ENCODE measurements around the gene DUSP16.
"Not testable (repeated sequence)": the region's sequence is repeated elsewhere in the genome, so short reads cannot be mapped to it uniquely, and the experiment has no call there.

The DUSP16 gene

DNA sequence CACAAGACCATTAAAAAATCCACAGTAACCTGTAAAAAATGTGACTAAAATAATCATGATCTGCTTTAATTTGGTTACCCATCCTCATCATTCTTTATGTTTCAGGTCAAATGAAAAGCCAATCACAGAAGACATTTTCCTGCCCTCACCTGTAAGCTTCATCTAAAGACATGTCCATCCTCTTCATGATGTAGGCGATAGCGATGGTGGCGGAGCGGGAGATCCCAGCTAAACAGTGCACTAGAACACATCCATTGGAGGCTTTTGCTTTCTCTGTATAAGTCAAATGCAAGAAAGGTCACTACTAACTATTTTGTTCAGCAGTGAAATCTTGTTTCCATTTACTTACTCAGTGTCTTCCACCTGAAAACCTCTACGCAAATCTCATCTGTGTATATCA, 82.6 kb downstream of the DUSP16 start:
- CTCF ChIA-PET: interaction anchor here (1.2 to 2.0 kb wide), 2 partner anchors 11 to 16 kb away, joined by 3 to 6 read pairs; no protein-coding TSS in a partner anchor
- POLR2A ChIA-PET: no interaction called here
- TF ChIP-seq, protein P1, sequence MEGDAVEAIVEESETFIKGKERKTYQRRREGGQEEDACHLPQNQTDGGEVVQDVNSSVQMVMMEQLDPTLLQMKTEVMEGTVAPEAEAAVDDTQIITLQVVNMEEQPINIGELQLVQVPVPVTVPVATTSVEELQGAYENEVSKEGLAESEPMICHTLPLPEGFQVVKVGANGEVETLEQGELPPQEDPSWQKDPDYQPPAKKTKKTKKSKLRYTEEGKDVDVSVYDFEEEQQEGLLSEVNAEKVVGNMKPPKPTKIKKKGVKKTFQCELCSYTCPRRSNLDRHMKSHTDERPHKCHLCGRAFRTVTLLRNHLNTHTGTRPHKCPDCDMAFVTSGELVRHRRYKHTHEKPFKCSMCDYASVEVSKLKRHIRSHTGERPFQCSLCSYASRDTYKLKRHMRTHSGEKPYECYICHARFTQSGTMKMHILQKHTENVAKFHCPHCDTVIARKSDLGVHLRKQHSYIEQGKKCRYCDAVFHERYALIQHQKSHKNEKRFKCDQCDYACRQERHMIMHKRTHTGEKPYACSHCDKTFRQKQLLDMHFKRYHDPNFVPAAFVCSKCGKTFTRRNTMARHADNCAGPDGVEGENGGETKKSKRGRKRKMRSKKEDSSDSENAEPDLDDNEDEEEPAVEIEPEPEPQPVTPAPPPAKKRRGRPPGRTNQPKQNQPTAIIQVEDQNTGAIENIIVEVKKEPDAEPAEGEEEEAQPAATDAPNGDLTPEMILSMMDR (IDR thresholded peaks at IDR 0.05; ENCODE audit: control extremely low read depth, extremely low read depth, low read depth, missing control alignments): no peak
- no peak for DNase-seq (ENCODE audit: extremely low spot score)

DNA sequence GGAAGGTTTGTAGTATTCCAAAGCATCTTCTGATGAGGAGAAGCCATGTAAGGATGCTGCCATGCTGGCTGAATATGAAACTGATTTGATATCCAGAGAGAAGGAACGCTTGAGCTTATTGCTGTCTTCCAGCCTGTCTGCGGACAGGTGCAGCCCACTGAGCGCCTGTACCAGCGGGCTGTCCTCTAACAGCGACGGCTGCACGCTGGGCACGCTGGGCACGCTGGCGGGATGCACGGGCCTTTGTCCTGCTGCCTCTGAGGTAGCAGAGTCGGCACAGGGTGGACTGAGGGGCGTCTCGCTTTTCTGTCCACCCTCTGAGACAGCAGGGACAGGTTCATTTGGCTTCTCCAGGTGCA, 85.2 kb downstream of the DUSP16 start:
- TF ChIP-seq, protein P1 (IDR thresholded peaks at IDR 0.05; ENCODE audit: control extremely low read depth, extremely low read depth, low read depth, missing control alignments): no peak
- DNase-seq (ENCODE audit: extremely low spot score): no peak
- ChIA-PET CTCF (interaction anchor here (1.1 to 4.3 kb wide), 3 partner anchors 8 to 44 kb away, joined by 4 to 34 read pairs (median 5); no protein-coding TSS in a partner anchor), POLR2A (interaction anchor here (1.4 kb wide), 1 partner anchor 16 kb away, joined by 3 read pairs; no protein-coding TSS in a partner anchor)

DNA sequence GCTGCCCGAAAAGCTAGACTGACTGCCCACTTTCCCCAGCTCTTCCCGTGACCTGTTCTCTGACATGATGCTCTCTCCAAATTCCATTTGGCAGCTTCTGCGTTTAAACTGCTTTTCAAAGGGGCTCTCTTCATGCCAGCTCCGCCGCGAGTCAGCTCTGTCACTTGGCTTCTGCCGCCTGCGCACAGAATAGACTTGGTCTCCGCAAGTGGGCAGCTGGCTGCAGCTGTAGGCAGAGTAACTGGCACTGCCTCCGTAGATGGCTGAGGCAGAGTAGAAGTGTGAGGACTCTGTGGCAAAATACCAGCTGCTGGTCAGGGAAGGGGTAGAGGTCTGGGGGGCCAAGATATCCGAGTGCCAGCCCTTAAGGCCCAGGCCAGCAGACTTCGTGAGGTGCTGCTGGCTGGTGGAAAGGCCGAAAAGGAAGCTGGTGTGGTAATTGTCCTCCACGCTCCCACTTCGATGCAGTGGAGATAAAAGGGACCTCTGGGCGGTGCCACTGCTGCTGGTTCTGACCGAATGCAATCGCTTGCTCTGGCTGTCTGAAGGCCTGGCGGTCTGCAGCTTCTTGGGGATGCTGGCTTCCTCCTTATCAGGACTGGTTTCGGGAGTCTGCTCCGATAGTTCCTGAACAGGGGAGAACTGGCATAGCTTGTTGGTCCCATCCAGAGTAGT, 85.7 kb downstream of the DUSP16 start:
- DNase-seq (ENCODE audit: extremely low spot score): no peak
- ChIA-PET CTCF (interaction anchor here (0.9 to 4.3 kb wide), 6 partner anchors 8 to 100 kb away, joined by 3 to 34 read pairs (median 4); no protein-coding TSS in a partner anchor), POLR2A (interaction anchor here (1.4 to 1.5 kb wide), 2 partner anchors 10 to 15 kb away, joined by 3 to 5 read pairs; no protein-coding TSS in a partner anchor)
- TF ChIP-seq, protein P1 (IDR thresholded peaks at IDR 0.05; ENCODE audit: control extremely low read depth, extremely low read depth, low read depth, missing control alignments): no peak

DNA sequence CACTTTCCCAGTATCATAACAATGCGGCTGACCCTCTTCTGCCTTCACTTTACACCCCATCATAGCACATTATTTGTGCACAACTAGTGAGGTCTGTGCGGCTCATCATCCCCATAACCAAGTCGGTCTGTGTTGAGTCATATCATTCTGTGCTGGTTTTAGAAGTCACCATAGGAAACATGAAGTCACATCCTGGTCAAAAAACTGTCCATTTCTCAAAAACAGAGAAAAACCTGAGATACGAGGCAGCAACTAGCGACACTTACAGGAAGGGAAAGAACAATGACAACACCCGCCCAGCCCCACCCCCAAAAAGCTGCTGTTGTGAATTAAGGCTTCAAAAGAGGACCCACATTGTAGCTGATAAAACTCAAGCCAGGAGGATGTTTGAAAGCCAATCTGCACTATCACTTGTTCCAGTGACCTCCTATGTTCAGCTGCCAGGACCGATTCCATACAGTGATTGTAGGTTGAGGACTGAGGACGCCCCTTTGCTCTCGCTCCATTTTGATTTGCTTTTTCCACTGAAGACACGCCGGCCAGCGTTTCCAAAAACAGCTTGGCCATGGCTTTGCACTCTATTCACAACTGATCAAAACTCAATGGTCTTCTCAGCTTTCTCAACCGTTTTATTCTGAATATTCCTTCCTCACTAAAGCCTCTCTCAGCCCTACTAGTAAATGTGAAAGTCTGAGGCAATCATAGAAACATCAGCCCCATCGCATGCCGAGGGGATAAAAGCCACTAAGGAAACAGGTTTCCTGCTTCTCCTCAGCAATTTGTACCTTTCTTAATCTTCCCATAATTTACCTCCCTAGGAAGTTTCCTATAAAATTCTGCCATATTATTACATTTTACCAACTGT, 87.5 kb downstream of the DUSP16 start:
- peak; percentile 83 for DNase-seq (ENCODE audit: extremely low spot score)
- CTCF ChIA-PET: interaction anchor here (0.6 to 4.3 kb wide), 9 partner anchors 10 to 189 kb away, joined by 3 to 34 read pairs (median 6); no protein-coding TSS in a partner anchor
- POLR2A ChIA-PET: interaction anchor here (0.6 to 2.0 kb wide), 4 partner anchors 9 to 725 kb away, joined by 5 to 10 read pairs (median 6); no protein-coding TSS in a partner anchor
- TF ChIP-seq, protein P1 (IDR thresholded peaks at IDR 0.05; ENCODE audit: control extremely low read depth, extremely low read depth, low read depth, missing control alignments): peak; percentile 22

DNA sequence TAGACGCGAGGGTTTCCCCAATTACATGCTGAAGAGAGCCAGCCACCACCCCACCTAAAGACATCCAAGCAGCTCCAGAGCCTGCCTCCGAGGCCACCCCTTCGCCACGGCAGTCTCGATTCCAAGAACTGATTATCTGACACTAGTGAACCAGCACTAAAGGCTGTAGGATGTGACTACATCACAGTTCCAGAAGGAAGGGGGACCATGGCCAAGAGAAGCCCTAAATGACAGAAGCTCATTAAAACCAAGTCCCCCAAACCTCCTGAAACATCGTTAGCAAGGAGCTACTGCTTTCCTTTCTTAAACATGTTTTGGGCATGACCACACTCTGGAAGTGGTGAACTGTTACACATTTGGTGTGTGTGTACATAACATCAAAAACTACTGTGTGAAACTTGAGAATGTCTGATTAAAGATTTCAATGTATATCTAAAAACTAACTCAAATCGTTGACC, 88.2 kb downstream of the DUSP16 start:
- TF ChIP-seq, protein P1 (IDR thresholded peaks at IDR 0.05; ENCODE audit: control extremely low read depth, extremely low read depth, low read depth, missing control alignments): no peak

DNA sequence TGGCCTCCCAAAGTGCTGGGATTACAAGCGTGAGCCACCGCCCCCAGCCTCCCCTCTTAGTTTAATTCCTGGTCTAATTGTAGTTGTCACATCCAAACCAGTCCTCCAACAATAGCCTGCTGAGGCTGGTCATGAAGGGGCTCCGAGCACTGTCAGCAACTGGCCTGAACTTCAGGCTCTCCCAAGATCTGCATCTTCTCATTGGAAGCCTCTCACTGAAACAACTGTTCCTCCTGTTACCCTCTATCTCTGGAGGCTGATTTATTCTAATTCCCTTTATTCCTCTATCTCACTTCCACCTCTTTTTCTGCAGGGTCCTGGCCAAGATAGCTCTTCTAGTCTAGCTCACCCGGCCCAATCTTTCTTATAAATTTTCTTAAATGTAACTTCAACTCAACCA, 89.4 kb downstream of the DUSP16 start:
- ChIA-PET CTCF (interaction anchor here (0.9 to 4.3 kb wide), 9 partner anchors 8 to 190 kb away, joined by 3 to 34 read pairs (median 5); no protein-coding TSS in a partner anchor), POLR2A (interaction anchor here (1.2 to 2.0 kb wide), 2 partner anchors 11 to 13 kb away, joined by 4 to 10 read pairs; no protein-coding TSS in a partner anchor)
- TF ChIP-seq, protein P1 (IDR thresholded peaks at IDR 0.05; ENCODE audit: control extremely low read depth, extremely low read depth, low read depth, missing control alignments): no peak
- DNase-seq (ENCODE audit: extremely low spot score): no peak

More for the DNA sequence above, 88.2 kb downstream of the DUSP16 start:
- ChIA-PET POLR2A (interaction anchor here (1.3 to 2.0 kb wide), 2 partner anchors 9 to 12 kb away, joined by 6 to 10 read pairs; no protein-coding TSS in a partner anchor), CTCF (interaction anchor here (1.1 to 4.3 kb wide), 12 partner anchors 9 to 181 kb away, joined by 3 to 34 read pairs (median 6); no protein-coding TSS in a partner anchor)
- no peak for DNase-seq (ENCODE audit: extremely low spot score)

DNA sequence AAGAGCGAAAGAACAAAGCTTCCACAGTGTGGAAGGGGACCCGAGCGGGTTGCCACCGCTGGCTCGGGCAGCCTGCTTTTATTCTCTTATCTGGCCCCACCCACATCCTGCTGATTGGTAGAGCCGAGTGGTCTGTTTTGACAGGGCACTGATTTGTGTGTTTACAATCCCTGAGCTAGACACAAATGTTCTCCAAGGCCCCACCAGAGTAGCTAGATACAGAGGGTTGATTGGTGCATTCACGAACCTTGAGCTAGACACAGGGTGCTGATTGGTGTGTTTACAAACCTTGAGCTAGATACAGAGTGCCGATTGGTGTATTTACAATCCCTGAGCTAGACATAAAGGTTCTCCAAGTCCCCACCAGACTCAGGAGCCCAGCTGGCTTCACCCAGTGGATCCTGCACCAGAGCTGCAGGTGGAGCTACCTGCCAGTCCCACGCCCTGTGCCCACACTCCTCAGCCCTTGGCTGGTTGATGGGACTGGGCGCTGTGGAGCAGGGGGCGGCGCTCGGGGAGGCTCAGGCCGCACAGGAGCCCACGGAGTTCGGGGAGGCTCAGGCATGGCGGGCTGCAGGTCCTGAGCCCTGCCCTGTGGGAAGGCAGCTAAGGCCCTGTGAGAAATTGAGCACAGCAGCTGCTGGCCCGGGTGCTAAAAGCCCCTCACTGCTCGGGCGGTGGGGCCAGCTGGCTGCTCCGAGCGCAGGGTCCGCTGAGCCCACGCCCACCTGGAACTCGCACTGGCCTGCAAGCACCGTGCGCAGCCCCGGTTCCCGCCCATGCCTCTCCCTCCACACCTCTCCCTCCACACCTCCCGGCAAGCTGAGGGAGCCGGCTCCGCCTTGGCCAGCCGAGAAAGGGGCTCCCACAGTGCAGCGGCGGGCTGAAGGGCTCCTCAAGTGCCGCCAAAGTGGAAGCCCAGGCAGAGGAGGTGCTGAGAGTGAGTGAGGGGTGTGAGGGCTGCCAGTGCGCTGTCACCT, 90.4 kb downstream of the DUSP16 start:
- CTCF ChIA-PET: interaction anchor here (1.6 kb wide), 2 partner anchors 10 to 15 kb away, joined by 3 to 4 read pairs; no protein-coding TSS in a partner anchor
- POLR2A ChIA-PET: interaction anchor here (1.2 kb wide), 1 partner anchor 10 kb away, joined by 4 read pairs; no protein-coding TSS in a partner anchor
- DNase-seq (ENCODE audit: extremely low spot score): not testable (repeated sequence)

Data from GM10248 (cell line).